ENCODE results near the gene CIAO1. TPM values are rescaled to one million over a fixed set of nuclear protein-coding genes. Genes with fewer than 3 reads are reported as not detected.
"Not testable (repeated sequence)": the region's sequence is repeated elsewhere in the genome, so short reads cannot be mapped to it uniquely, and the experiment has no call there.

The CIAO1 gene
- total RNA-seq, 1 donor from 2014 or later: 58.6 TPM

DNA sequence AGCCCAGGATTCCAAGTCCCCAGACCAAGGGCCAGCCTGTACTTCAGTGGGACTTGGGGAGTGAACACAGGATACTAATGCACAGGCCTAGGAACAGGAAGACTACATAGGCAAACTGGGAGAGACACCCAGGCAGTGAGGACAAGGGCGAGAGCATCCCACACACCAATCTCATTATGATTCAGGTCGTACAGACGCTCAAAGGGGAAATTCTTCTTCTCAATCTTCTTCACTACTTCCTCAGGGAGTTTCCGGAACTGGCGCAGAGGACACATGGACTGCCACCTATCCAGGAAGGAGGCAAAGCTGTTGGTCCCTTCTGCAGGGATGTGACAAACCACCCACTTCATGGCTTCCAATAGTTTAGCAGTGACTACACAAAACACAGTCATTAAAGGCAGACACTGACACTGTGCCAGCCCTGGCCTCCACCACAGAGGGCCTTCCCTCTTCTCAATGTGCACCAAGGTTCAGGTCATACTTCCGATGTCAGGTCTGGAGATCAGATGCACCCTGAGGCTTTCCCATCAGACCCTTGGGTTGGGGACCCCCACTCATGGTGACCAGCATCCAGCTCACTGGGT lies 21.3 kb downstream of the CIAO1 start:
- TF ChIP-seq, protein P1, sequence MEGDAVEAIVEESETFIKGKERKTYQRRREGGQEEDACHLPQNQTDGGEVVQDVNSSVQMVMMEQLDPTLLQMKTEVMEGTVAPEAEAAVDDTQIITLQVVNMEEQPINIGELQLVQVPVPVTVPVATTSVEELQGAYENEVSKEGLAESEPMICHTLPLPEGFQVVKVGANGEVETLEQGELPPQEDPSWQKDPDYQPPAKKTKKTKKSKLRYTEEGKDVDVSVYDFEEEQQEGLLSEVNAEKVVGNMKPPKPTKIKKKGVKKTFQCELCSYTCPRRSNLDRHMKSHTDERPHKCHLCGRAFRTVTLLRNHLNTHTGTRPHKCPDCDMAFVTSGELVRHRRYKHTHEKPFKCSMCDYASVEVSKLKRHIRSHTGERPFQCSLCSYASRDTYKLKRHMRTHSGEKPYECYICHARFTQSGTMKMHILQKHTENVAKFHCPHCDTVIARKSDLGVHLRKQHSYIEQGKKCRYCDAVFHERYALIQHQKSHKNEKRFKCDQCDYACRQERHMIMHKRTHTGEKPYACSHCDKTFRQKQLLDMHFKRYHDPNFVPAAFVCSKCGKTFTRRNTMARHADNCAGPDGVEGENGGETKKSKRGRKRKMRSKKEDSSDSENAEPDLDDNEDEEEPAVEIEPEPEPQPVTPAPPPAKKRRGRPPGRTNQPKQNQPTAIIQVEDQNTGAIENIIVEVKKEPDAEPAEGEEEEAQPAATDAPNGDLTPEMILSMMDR (IDR thresholded peaks at IDR 0.05; ENCODE audit: insufficient read depth, low read depth, low read length): no peak
- TF ChIP-seq EZH2 (IDR thresholded peaks at IDR 0.05; ENCODE audit: insufficient read depth, low read length): no peak
- Histone ChIP-seq H2AFZ (ENCODE audit: low read depth, low read length) (no peak overlapping the region), H3K27me3 (ENCODE audit: insufficient read depth, low read length) (no peaks in the 10 kb centered on the region), H3K27ac (ENCODE audit: low read depth, low read length) (no peak overlapping the region), H3K36me3 (ENCODE audit: insufficient read depth, low read length) (peaks cover 92% of the 10 kb centered on the region), H3K4me2 (ENCODE audit: low read length) (no peak overlapping the region), H3K79me2 (ENCODE audit: insufficient read depth, low read length) (no peaks in the 10 kb centered on the region), H3K9me3 (ENCODE audit: insufficient read depth, low read depth, low read length) (no peaks in the 10 kb centered on the region), H3K4me3 (ENCODE audit: insufficient read depth, low read depth, low read length) (no peak overlapping the region), H4K20me1 (ENCODE audit: insufficient read depth, low read length) (peaks cover 14% of the 10 kb centered on the region), H3K4me1 (ENCODE audit: insufficient read depth, low read length) (no peaks in the 10 kb centered on the region), H3K9ac (ENCODE audit: low read length) (no peak overlapping the region)
- no peak for DNase-seq (ENCODE audit: low read depth)
- no peak for FAIRE-seq
- H3K27ac Mint-ChIP-seq (ENCODE audit: unreplicated experiment): no peak overlapping the region
- H3K9me3 Mint-ChIP-seq (ENCODE audit: unreplicated experiment): no peaks in the 10 kb centered on the region
- no peaks in the 10 kb centered on the region for H3K4me1 Mint-ChIP-seq (ENCODE audit: low read depth, unreplicated experiment)
- H3K27me3 Mint-ChIP-seq (ENCODE audit: low read depth, unreplicated experiment): no peaks in the 10 kb centered on the region
- H3K4me3 Mint-ChIP-seq (ENCODE audit: unreplicated experiment): peak overlapping the region; percentile 16
- H3K36me3 Mint-ChIP-seq (ENCODE audit: low read depth, unreplicated experiment): peaks cover 21% of the 10 kb centered on the region

DNA sequence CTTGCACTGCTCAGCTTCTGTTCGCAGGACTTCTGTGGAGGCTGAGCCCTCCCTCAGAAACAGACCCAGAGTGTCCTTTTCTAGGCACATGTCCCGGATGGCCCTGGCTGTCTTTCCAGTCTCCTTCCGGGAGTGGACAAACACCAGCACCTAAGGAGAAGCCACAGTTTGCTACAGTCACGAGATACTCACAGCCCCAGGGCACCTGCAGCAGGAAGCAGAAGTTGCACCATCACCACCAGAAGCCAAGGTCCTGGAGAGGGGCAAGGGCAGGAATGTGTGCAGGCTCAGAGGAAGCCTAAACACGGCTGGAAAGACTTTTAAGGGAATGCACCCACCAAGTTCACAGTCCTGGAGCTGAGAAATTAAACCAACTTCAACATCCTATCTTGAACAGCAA lies 25.7 kb downstream of the CIAO1 start:
- Histone ChIP-seq H2AFZ (ENCODE audit: low read depth, low read length) (no peak overlapping the region), H4K20me1 (ENCODE audit: insufficient read depth, low read length) (peaks cover 12% of the 10 kb centered on the region), H3K36me3 (ENCODE audit: insufficient read depth, low read length) (peaks cover 86% of the 10 kb centered on the region), H3K27ac (ENCODE audit: low read depth, low read length) (no peak overlapping the region), H3K79me2 (ENCODE audit: insufficient read depth, low read length) (no peaks in the 10 kb centered on the region), H3K4me3 (ENCODE audit: insufficient read depth, low read depth, low read length) (no peak overlapping the region), H3K9me3 (ENCODE audit: insufficient read depth, low read depth, low read length) (no peaks in the 10 kb centered on the region), H3K9ac (ENCODE audit: low read length) (no peak overlapping the region), H3K4me1 (ENCODE audit: insufficient read depth, low read length) (no peaks in the 10 kb centered on the region), H3K4me2 (ENCODE audit: low read length) (no peak overlapping the region), H3K27me3 (ENCODE audit: insufficient read depth, low read length) (no peaks in the 10 kb centered on the region)
- H3K4me1 Mint-ChIP-seq (ENCODE audit: low read depth, unreplicated experiment): no peaks in the 10 kb centered on the region
- TF ChIP-seq EZH2 (IDR thresholded peaks at IDR 0.05; ENCODE audit: insufficient read depth, low read length): no peak
- TF ChIP-seq, protein P1 (IDR thresholded peaks at IDR 0.05; ENCODE audit: insufficient read depth, low read depth, low read length): no peak
- FAIRE-seq: no peak
- peaks cover 20% of the 10 kb centered on the region for H3K36me3 Mint-ChIP-seq (ENCODE audit: low read depth, unreplicated experiment)
- no peak overlapping the region for H3K27ac Mint-ChIP-seq (ENCODE audit: unreplicated experiment)
- no peaks in the 10 kb centered on the region for H3K27me3 Mint-ChIP-seq (ENCODE audit: low read depth, unreplicated experiment)
- no peaks in the 10 kb centered on the region for H3K9me3 Mint-ChIP-seq (ENCODE audit: unreplicated experiment)
- H3K4me3 Mint-ChIP-seq (ENCODE audit: unreplicated experiment): no peak overlapping the region
- no peak for DNase-seq (ENCODE audit: low read depth)

DNA sequence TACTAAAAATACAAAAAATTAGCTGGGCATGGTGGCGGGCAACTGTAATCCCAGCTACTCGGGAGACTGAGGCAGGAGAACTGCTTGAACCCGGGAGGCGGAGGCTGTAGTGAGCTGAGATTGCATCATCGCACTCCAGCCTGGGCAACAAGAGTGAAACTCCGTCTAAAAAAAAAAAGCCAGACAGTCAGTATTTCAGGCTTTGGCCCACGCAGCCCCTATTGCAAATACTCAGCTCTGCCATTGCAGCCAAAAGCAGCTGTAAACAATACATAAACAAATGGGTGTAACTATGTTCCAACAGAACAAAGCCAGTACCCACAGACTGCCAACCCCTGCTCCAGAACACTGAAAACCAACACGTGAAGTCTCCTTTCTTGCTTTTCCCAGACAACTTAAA lies 28.2 kb downstream of the CIAO1 start:
- Histone ChIP-seq H3K36me3 (ENCODE audit: insufficient read depth, low read length) (peaks cover 86% of the 10 kb centered on the region), H4K20me1 (ENCODE audit: insufficient read depth, low read length) (peaks cover 14% of the 10 kb centered on the region)
- not testable (repeated sequence) for H3K4me1 Mint-ChIP-seq (ENCODE audit: low read depth, unreplicated experiment); FAIRE-seq; H3K9me3 ChIP-seq (ENCODE audit: insufficient read depth, low read depth, low read length); H3K4me3 Mint-ChIP-seq (ENCODE audit: unreplicated experiment); H2AFZ ChIP-seq (ENCODE audit: low read depth, low read length); H3K27me3 Mint-ChIP-seq (ENCODE audit: low read depth, unreplicated experiment); H3K4me1 ChIP-seq (ENCODE audit: insufficient read depth, low read length); H3K4me2 ChIP-seq (ENCODE audit: low read length); DNase-seq (ENCODE audit: low read depth); H3K9me3 Mint-ChIP-seq (ENCODE audit: unreplicated experiment); H3K79me2 ChIP-seq (ENCODE audit: insufficient read depth, low read length); H3K4me3 ChIP-seq (ENCODE audit: insufficient read depth, low read depth, low read length); H3K27ac ChIP-seq (ENCODE audit: low read depth, low read length); H3K27me3 ChIP-seq (ENCODE audit: insufficient read depth, low read length); H3K27ac Mint-ChIP-seq (ENCODE audit: unreplicated experiment); H3K9ac ChIP-seq (ENCODE audit: low read length)
- H3K36me3 Mint-ChIP-seq (ENCODE audit: low read depth, unreplicated experiment): peaks cover 14% of the 10 kb centered on the region

Measured in astrocyte (in vitro differentiated cells and primary cell).